Esophagus squamous epithelium (tissue), 5 donors: ENCODE data around the gene PEAK3. TPM values are rescaled to one million over a fixed set of nuclear protein-coding genes. Genes with fewer than 3 reads are reported as not detected.

Experiments used
- DNase-seq: peaks from one replicate; lab custom pipeline; 2025; lab: John Stamatoyannopoulos, UW
- H3K27ac ChIP-seq, 4 donors: fragments of 200-600 bp; sonication (generic); one replicate each; pipeline ENCODE4 v1.5.1; 2016 to 2019; ENCODE audit warnings: mild to moderate bottlenecking in 1 of 4
- H3K27me3 ChIP-seq, 4 donors: fragments of 200-600 bp; sonication (generic); 1 replicate in 3 of 4; 2 replicates in 1 of 4; pipeline versions ENCODE4 v1.5.1 to v1.6.0; 2017 to 2021; ENCODE audit warnings: antibody characterized with exemption in 1 of 4
- H3K36me3 ChIP-seq, 3 donors: fragments of 200-600 bp; sonication (generic); one replicate each; pipeline ENCODE4 v1.5.1; 2016 to 2019
- H3K4me1 ChIP-seq, 3 donors: fragments of 200-600 bp; sonication (generic); one replicate each; pipeline ENCODE4 v1.5.1; 2017 to 2019
- H3K4me3 ChIP-seq, 4 donors: fragments of 200-600 bp; sonication (generic); 1 replicate in 3 of 4; 2 replicates in 1 of 4; pipeline ENCODE4 v1.5.1; 2016 to 2019; ENCODE audit warnings: mild to moderate bottlenecking in 2 of 4, moderate library complexity in 1 of 4
- H3K9me3 ChIP-seq, 3 donors: fragments of 200-600 bp; sonication (generic); one replicate each; pipeline ENCODE4 v1.5.1; 2016 to 2019
- POLR2A ChIP-seq, 4 donors: fragments of 450-650 bp; IDR thresholded peaks; one replicate each; pipeline ENCODE4 v1.6.1; 2017; ENCODE audit warnings: antibody characterized with exemption in 4 of 4, mild to moderate bottlenecking in 4 of 4, moderate library complexity in 3 of 4
- WGBS, 2 donors: methylation state at CpG; one replicate each; pipeline ENCODE4 v1.1.5; 2018; 5-methylcytosine and 5-hydroxymethylcytosine counted together
- intact Hi-C: fragments of 100-400 bp; cut with DNase I; formaldehyde crosslinking; loops from one replicate; pipeline ENCODE4 v1.15.0; 2022
- total RNA-seq, 4 donors: library from RNA; depleted of rRNA; stranded (reverse); fragments of >200 nt; gene quantifications; one replicate each; pipeline ENCODE4 v1.1.0, GENCODE V29; 2016
- TF ChIP-seq, protein P1 (sequence below), 6 experiments: fragments of 450-650 bp in 4 of 6; fragments of 200-600 bp in 2 of 6; sonication (generic) in 2 of 6; IDR thresholded peaks; one replicate each; pipeline ENCODE4 v1.5.1; 2016 to 2019; ENCODE audit warnings: antibody characterized with exemption in 6 of 6, mild to moderate bottlenecking in 4 of 6, moderate library complexity in 4 of 6
- donor health status: DM: yes; HTN: yes; CAD: no.

Gene PEAK3
- total RNA-seq, 4 donors from 2014 or later = 0.32 to 0.40 (median 0.38) TPM; not detected in 1

- no peak for DNase-seq
- no peaks in the 10 kb centered on the region for H3K9me3 ChIP-seq
- peaks cover 10 to 47% (median 15%) of the 10 kb centered on the region in 3 donors for H3K36me3 ChIP-seq
- peak in 1 of 4 donors; percentile 47 for TF ChIP-seq POLR2A (IDR thresholded peaks at IDR 0.05)
- TF ChIP-seq, protein P1, sequence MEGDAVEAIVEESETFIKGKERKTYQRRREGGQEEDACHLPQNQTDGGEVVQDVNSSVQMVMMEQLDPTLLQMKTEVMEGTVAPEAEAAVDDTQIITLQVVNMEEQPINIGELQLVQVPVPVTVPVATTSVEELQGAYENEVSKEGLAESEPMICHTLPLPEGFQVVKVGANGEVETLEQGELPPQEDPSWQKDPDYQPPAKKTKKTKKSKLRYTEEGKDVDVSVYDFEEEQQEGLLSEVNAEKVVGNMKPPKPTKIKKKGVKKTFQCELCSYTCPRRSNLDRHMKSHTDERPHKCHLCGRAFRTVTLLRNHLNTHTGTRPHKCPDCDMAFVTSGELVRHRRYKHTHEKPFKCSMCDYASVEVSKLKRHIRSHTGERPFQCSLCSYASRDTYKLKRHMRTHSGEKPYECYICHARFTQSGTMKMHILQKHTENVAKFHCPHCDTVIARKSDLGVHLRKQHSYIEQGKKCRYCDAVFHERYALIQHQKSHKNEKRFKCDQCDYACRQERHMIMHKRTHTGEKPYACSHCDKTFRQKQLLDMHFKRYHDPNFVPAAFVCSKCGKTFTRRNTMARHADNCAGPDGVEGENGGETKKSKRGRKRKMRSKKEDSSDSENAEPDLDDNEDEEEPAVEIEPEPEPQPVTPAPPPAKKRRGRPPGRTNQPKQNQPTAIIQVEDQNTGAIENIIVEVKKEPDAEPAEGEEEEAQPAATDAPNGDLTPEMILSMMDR (IDR thresholded peaks at IDR 0.05) = peak; percentile 97 to 99 (median 98)
- H3K4me1 ChIP-seq = peaks cover 50 to 65% (median 51%) of the 10 kb centered on the region in 3 donors
- H3K4me3 ChIP-seq = peak overlapping the region in 3 of 4 donors; percentile 15 to 96 (median 29)
- WGBS, 2 donors = 14 to 16% methylated on average over 9 to 17 of the region's 45 CpGs
- no peaks in the 10 kb centered on the region for H3K27me3 ChIP-seq
- intact Hi-C loops = loop anchor here (5.0 kb wide), 1 partner anchor 54 kb away; the partner anchor contains the start of genes LSM7 and SPPL2B
- H3K27ac ChIP-seq = peak overlapping the region; percentile 48 to 100 (median 88)
Measured at GRCh38 chr19:2273356-2274184, 8.4 kb downstream of the PEAK3 start.

- Histone ChIP-seq H3K36me3 (peaks cover 10 to 44% (median 15%) of the 10 kb centered on the region in 3 donors), H3K4me3 (peak overlapping the region; percentile 84 to 98 (median 94)), H3K27ac (peak overlapping the region; percentile 99 to 100 (median 100)), H3K27me3 (no peaks in the 10 kb centered on the region), H3K4me1 (peaks cover 50 to 81% (median 59%) of the 10 kb centered on the region in 3 donors), H3K9me3 (no peaks in the 10 kb centered on the region)
- WGBS, 2 donors = 15 to 21% methylated on average over 7 to 9 of the region's 43 CpGs
- intact Hi-C loops = loop anchor here (2.0 to 5.0 kb wide), 2 partner anchors 35 to 56 kb away; partner anchors contain the start of genes LSM7, PLEKHJ1, SF3A2 and SPPL2B
- TF ChIP-seq POLR2A (IDR thresholded peaks at IDR 0.05) = peak in 1 of 4 donors; percentile 37
- TF ChIP-seq, protein P1 (IDR thresholded peaks at IDR 0.05) = no peak
- DNase-seq = no peak
Measured at GRCh38 chr19:2271234-2272103, 10.5 kb downstream of the PEAK3 start.

DNA sequence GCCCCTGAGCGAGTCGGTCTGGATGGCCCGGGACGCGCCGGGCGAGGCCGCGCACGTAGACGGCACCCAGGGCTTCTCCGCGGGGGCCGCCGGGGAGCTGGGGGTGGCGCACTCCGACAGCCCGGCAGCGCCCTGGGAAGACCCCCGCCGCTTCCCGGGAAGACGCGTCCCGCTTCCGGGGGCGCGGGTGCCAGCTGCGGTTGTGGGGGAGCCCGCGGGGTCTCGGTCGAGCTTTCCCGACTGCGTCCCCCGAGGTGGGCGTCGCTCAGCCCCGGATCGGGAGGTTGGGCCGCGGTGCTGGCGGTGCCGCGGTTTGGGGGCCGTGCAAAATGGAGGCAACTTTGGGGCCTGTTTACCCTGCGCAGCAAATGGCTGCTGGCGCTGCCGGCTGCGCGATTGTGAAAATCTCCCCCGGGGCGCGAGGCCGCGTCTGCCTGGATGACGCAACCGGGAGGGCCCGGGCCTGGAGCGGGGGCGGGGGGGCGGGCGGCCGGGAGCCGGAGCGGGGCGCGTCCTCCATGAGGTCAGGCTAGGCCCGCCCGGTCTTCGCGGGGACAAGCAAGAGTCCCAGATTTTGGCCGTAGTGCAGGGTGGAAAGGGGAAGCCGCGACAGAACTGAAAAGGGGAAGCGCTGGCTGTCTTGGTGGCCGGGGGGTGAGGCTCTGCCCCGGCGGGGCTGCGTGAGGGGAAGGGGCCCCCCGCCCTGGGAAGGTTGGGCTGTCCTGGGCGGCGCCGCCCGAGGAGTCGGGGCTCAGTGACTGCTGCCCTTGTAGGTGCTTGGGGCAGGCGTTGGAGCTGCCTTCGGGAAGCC, 11.3 kb downstream of the PEAK3 start:
- peaks cover 42 to 75% (median 59%) of the 10 kb centered on the region in 3 donors for H3K4me1 ChIP-seq

GRCh38 chr19:2270157-2270422, 11.9 kb downstream of the PEAK3 start:
- 0% methylated on average over 2 to 13 of the region's 30 CpGs for WGBS, 2 donors
- Histone ChIP-seq H3K27ac (peak overlapping the region; percentile 99 to 100 (median 100)), H3K27me3 (no peaks in the 10 kb centered on the region), H3K4me1 (peaks cover 37 to 70% (median 55%) of the 10 kb centered on the region in 3 donors), H3K36me3 (peaks cover 10 to 31% (median 15%) of the 10 kb centered on the region in 3 donors), H3K4me3 (peak overlapping the region; percentile 84 to 98 (median 94)), H3K9me3 (no peaks in the 10 kb centered on the region)
- intact Hi-C loops = loop anchor here (2.0 to 5.0 kb wide), 2 partner anchors 33 to 57 kb away; partner anchors contain the start of genes LSM7, PLEKHJ1, SF3A2 and SPPL2B
- TF ChIP-seq POLR2A (IDR thresholded peaks at IDR 0.05) = no peak
- TF ChIP-seq, protein P1 (IDR thresholded peaks at IDR 0.05) = no peak
- DNase-seq = no peak

More for the DNA sequence above, 11.3 kb downstream of the PEAK3 start:
- TF ChIP-seq POLR2A (IDR thresholded peaks at IDR 0.05) = peak in 2 of 4 donors; percentile 67 to 80
- TF ChIP-seq, protein P1 (IDR thresholded peaks at IDR 0.05) = no peak
- H3K36me3 ChIP-seq = peaks cover 10 to 36% (median 15%) of the 10 kb centered on the region in 3 donors
- H3K27ac ChIP-seq = peak overlapping the region; percentile 99 to 100 (median 100)
- no peaks in the 10 kb centered on the region for H3K9me3 ChIP-seq
- intact Hi-C loops = loop anchor here (2.0 to 5.0 kb wide), 2 partner anchors 34 to 57 kb away; partner anchors contain the start of genes LSM7, PLEKHJ1, SF3A2 and SPPL2B
- 0% methylated on average over 8 of the region's 88 CpGs; no CpG with 5 or more reads in 1 of the 2 donors for WGBS, 2 donors
- H3K4me3 ChIP-seq = peak overlapping the region; percentile 84 to 98 (median 94)
- peak; percentile 58 for DNase-seq
- H3K27me3 ChIP-seq = no peaks in the 10 kb centered on the region
